GM18511 (cell line): ENCODE measurements around the gene PAIP1.
A peak's percentile ranks its signal among the peaks of the same experiment; 100 is the strongest.
"Not testable (repeated sequence)": the region's sequence is repeated elsewhere in the genome, so short reads cannot be mapped to it uniquely, and the experiment has no call there.

ENCODE experiments used
- ATAC-seq: cut with Tn5 transposase; IDR thresholded peaks from one replicate; pipeline ENCODE4 v1.9.1; 2021; ENCODE audit warnings: mild to moderate bottlenecking, moderate library complexity; ENCODE audit not compliant: unreplicated experiment

Gene PAIP1

GRCh38 chr5:43571237-43571636, 14.4 kb upstream of the PAIP1 start:
- ATAC-seq = no peak

GRCh38 chr5:43570450-43571158, 13.7 kb upstream of the PAIP1 start:
- no peak for ATAC-seq

GRCh38 chr5:43569236-43569746, 12.4 kb upstream of the PAIP1 start:
- no peak for ATAC-seq

GRCh38 chr5:43567967-43568366, 11.1 kb upstream of the PAIP1 start:
- ATAC-seq = no peak

GRCh38 chr5:43565043-43565442, 8.2 kb upstream of the PAIP1 start:
- ATAC-seq = no peak

GRCh38 chr5:43564289-43564850, 7.5 kb upstream of the PAIP1 start:
- ATAC-seq = no peak

GRCh38 chr5:43563321-43563720, 6.4 kb upstream of the PAIP1 start:
- no peak for ATAC-seq

- no peak for ATAC-seq
Observed at GRCh38 chr5:43561356-43561755, 4.5 kb upstream of the PAIP1 start.

- no peak for ATAC-seq
Observed at GRCh38 chr5:43560128-43560527, 3.3 kb upstream of the PAIP1 start.

- not testable (repeated sequence) for ATAC-seq
Observed at GRCh38 chr5:43556607-43556856, 345 bp downstream of the PAIP1 start.

- ATAC-seq = peak; percentile 35
Observed at GRCh38 chr5:43555895-43556606, 826 bp downstream of the PAIP1 start.

- no peak for ATAC-seq
Observed at GRCh38 chr5:43554497-43554896, 2.4 kb downstream of the PAIP1 start.

- no peak for ATAC-seq
Observed at GRCh38 chr5:43553381-43553780, 3.5 kb downstream of the PAIP1 start.

- no peak for ATAC-seq
Observed at GRCh38 chr5:43551731-43552130, 5.1 kb downstream of the PAIP1 start.

- not testable (repeated sequence) for ATAC-seq
Observed at GRCh38 chr5:43549272-43549671, 7.6 kb downstream of the PAIP1 start.

- no peak for ATAC-seq
Observed at GRCh38 chr5:43548358-43548757, 8.5 kb downstream of the PAIP1 start.

GRCh38 chr5:43547532-43547931, 9.3 kb downstream of the PAIP1 start:
- ATAC-seq = no peak

- ATAC-seq = no peak
Observed at GRCh38 chr5:43543434-43543833, 13.4 kb downstream of the PAIP1 start.

GRCh38 chr5:43540746-43541145, 16.1 kb downstream of the PAIP1 start:
- ATAC-seq = no peak

- no peak for ATAC-seq
Observed at GRCh38 chr5:43536972-43537371, 19.9 kb downstream of the PAIP1 start.

GRCh38 chr5:43533646-43534045, 23.2 kb downstream of the PAIP1 start:
- no peak for ATAC-seq

- no peak for ATAC-seq
Observed at GRCh38 chr5:43530648-43531047, 26.2 kb downstream of the PAIP1 start.
